GM11168 (cell line): ENCODE results near the gene IVL.

Experiments
- in situ Hi-C: fragments of 300-500 bp; cut with MboI; formaldehyde crosslinking; loops from one replicate; pipeline ENCODE4 v1.12.0; 2022; ENCODE audit warnings: low sequenced_read_pairs; ENCODE audit not compliant: unreplicated experiment

The IVL gene

GRCh38 chr1:152886758-152887409 lies 21.5 kb upstream of the IVL start:
- in situ Hi-C loops = no loop called here

- in situ Hi-C loops = no loop called here
Measured at GRCh38 chr1:152888126-152888525, 20.2 kb upstream of the IVL start.

GRCh38 chr1:152899027-152899426 lies 9.3 kb upstream of the IVL start:
- in situ Hi-C loops = no loop called here

GRCh38 chr1:152899883-152900282 lies 8.5 kb upstream of the IVL start:
- in situ Hi-C loops = no loop called here

- in situ Hi-C loops = no loop called here
Measured at GRCh38 chr1:152901631-152902030, 6.7 kb upstream of the IVL start.

- in situ Hi-C loops = no loop called here
Measured at GRCh38 chr1:152902636-152903035, 5.7 kb upstream of the IVL start.

DNA sequence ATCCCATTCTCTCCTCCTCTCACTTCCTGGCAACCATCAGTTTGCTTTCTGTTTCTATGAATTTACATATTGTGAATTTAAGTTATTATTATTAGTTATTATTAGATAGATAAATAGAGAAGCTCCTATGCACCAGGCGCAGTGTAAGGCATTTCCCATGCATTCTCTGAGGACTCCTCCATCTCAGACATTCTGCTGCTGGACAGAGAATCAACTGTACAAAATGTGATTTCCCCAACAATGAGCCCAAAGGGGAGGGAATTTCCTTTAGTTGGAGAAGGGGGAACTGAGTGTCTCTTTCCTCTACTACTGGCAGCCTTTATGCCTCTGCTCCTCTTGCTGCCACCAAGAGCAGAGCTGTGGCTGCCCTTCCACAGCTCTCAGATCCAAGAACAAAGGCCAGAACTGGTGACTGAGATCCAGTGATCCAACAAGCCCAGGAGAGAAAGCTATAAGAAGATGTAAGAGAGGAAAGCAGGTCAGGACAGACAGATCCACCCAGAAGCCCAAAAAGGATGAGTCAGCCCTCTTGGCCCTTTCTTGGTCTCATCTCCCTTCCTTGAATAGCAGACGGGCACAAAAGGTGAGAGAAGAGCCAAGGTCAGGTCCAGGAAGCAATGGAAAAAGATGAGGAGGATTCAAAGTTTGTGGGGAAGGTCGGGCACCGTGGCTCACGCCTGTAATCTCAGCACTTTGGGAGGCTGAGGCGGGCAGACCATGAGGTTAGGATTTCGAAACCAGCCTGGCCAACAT lies 3.5 kb upstream of the IVL start:
- in situ Hi-C loops = no loop called here

- in situ Hi-C loops = no loop called here
Measured at GRCh38 chr1:152906023-152906565, 2.3 kb upstream of the IVL start.

- in situ Hi-C loops = no loop called here
Measured at GRCh38 chr1:152909206-152909605, 860 bp downstream of the IVL start.

DNA sequence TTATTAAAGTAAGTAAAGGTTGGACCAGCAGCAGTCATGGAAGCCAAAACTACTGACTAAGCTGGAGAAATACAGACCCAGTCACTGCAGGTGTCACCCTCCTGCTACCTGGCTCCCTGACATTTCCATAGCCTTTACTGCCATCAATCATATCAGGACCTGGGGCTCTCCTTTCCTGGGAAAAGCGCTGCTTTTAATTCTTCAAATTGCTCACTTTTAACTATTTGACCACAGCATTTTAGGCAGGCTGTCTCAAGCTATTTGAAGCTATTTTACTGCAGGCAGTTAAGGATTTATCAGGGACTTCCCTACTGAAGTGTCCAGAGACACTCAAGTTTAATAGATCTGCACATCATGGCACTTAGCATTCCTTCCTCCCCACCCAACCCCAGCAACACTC lies 4.1 kb downstream of the IVL start:
- in situ Hi-C loops = no loop called here

DNA sequence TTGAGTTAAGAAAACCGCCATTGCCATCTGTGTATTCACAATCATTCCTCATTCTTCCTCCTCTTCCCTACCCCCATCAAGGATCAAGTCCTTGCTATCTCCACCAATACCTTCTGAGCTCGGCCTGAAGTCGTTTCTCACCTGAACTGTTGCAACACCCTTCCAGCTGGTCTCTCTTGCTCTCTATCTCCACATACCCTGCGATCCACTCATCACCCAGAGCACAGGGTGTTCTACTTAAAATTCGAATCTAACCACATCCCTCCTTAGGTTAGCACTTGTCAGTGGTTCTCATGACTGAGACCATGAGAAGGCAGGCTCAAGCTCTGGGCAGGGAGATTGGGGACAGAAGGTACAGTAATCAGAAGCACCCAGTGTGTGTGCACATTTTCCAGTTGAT lies 4.6 kb downstream of the IVL start:
- in situ Hi-C loops = no loop called here

DNA sequence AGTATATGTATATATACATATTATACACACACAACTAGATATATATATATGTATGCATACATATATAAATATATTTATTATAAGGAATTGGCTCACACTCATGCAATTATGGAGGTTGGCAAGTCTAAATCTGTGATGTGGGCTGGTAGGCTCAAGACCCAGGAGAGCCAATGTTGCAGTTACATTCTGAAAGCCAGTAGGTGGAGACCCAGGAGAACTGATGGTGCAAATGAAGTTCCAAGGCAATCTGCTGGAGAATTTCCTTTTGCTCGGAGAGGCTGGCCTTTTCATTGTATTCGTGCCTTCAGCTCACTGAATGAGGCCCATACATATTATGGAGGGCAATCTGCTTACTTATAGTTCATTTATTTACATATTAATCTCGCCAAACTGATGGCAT lies 9.4 kb downstream of the IVL start:
- in situ Hi-C loops = no loop called here

DNA sequence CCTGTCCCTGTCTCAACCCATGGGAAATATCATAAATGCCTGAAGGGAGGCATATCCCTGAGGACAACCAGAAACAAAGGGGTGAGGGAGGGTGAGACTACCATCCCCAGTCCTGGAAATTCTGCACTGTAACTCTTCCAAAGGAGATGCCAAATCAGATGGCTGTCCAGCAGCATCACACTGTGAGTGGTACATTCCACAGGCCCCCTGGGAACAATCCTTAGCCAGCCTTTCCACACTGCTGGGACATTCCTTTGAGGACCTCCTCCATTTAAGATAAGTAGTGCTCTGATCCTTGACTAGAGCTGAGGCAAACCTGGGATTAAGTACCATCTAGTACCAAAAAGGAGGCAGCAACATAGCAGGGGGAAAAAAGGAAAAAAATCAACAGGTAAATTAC lies 10.7 kb downstream of the IVL start:
- in situ Hi-C loops = no loop called here

DNA sequence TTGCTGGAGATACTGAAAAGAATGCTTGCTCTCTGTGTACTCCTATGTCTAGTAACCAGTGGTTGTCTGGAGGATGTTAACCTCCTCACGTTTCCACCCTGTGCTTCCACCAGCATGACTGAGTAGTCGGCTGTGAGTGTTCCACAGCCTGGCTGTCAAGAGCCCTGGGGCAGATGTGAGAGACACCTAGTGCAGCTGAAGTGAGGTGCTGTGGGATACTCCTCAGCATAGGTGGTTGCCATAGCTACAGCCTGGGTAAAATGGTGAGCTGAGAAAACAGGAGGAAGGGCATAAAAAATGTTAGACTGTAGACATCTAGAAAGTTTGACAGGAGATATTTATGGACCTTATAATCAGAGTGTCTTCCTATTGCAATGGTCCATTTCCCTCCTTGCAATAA lies 15.8 kb downstream of the IVL start:
- in situ Hi-C loops = no loop called here

- in situ Hi-C loops = loop anchor here (5.0 kb wide), 1 partner anchor 54 kb away; no protein-coding TSS in a partner anchor
Measured at GRCh38 chr1:152926091-152926490, 17.7 kb downstream of the IVL start.

DNA sequence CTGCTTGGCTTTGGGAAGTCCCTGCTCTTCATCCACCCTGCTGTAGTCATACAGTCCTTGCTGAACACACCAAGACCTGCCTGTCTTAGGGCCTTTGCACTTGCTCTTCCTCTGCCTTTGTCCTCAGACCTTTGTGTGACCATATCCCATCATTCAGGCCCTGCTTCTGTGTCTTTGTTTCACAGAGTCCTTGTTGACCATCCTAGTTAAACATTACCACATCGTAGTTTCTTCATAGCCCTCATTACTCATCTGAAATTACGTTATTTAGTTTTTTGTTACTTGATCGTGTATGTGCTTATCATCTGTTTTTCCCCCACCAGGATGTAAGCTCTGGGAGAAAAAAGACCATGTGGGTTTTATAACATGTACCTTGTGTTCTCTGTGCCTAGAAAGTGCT lies 20.3 kb downstream of the IVL start:
- in situ Hi-C loops = loop anchor here (5.0 kb wide), 1 partner anchor 56 kb away; no protein-coding TSS in a partner anchor

DNA sequence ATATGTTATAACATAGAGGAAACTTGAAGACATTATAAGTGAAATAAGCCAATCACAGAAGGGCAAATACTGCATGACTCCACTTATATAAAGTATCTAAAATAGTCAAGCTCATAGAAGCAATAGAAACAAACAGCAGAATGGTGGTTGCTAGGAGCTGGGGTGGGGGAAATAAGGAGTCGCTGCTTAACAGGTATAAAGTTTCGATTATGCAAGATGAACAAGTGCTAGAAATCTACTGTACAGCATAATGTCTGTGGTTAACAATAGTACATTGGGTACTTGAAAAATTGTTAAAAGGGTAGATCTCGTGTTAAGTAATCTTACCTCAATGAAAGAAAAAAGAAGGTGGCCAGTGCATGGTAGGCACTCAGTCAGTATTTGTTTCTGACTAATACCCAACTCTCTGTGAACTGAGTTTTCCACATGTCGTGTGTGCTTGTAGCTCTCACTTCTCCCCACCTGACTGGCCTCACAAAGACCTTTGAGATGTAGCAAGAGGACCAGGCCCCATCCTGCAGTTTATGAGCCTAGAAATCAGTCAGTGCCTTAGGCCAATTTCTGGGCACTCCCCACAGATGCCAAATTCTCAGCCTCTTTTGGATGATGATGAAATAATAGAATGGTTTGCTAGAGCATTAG lies 23.9 kb downstream of the IVL start:
- in situ Hi-C loops = no loop called here

DNA sequence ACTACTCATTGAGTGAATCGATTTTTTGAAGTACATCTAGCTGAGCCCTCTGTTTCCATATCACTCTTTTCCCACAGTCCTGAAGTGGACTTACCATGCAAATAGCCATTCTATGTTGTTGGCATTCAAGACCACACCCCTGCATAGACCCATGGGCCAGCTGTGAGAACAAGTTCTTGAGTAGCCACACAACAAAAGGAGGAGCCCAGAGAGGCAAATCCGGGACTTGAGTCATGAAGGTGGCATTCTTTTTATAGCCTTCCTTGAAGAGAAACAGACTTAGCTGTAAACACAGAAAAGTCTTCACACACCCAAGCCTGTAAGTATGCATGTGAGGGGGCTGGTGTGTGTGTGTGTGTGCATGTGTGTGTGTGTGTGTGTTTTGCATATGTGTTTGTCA lies 24.9 kb downstream of the IVL start:
- in situ Hi-C loops = no loop called here

GRCh38 chr1:152940614-152941013 lies 32.3 kb downstream of the IVL start:
- in situ Hi-C loops = no loop called here

DNA sequence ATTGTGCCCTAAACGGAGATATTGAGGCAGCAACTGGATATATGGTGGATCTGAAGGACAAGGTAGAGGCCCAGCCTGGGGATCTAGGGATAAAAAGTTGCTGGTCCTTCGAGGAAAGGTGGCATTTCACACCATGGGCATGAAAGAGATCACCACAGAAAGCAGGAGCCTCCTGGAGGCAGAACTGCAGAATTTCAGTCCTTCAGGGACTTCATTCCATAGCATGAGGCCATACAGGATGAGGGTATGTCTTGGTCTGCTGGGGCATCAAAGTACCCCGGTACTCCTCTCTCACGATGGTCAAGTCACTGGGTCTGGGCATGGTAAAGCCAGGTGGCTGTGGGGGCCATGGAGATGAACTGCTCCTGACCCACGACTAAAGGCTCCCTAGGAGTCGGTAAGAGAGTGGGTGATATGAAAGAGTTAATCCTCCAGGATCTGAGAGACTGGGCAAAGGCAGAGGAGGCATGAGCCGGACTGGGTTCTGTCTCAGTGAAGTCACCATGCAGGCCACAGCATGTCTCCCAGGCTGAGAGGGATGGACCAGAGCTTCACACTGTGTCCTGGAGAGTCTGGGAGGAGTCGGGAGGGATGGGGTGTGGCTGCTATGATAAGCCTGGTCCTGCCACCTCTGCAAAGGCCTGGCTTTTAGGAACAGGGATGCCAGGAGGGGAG lies 32.8 kb downstream of the IVL start:
- in situ Hi-C loops = no loop called here

GRCh38 chr1:152942161-152942560 lies 33.8 kb downstream of the IVL start:
- in situ Hi-C loops = no loop called here
